Activated CD4-positive, alpha-beta memory T cell treated with anti-CD3 and anti-CD28 coated beads, Interleukin-2, amount 10 ng/mL, durations not matched to agents 7 days and 5 days (primary cell): ENCODE measurements around the gene CREB3. TPM values are rescaled to one million over a fixed set of nuclear protein-coding genes. Genes with fewer than 3 reads are reported as not detected.

Source experiments
- CTCF ChIA-PET: fragments of 350-600 bp; sonication (Branson Sonifier 250); formaldehyde crosslinking; loops from one replicate; lab custom pipeline; 2021; ENCODE audit warnings: antibody characterized with exemption, inconsistent platforms; lab: Charles Lee
- POLR2A ChIA-PET: fragments of 350-600 bp; sonication (Branson Sonifier 250); formaldehyde crosslinking; loops from one replicate; lab custom pipeline; 2021; ENCODE audit warnings: antibody characterized with exemption; lab: Charles Lee
- DNase-seq: peaks from one replicate; pipeline ENCODE4 v3.0.0-alpha.2; 2020
- H3K27ac Mint-ChIP-seq: one replicate; pipeline ENCODE4 v1.8.0; 2021; ENCODE audit warnings: mild to moderate bottlenecking, mixed read lengths
- H3K27me3 Mint-ChIP-seq: one replicate; pipeline ENCODE4 v1.8.0; 2021; ENCODE audit warnings: mixed read lengths
- H3K36me3 Mint-ChIP-seq: one replicate; pipeline ENCODE4 v1.8.0; 2021; ENCODE audit warnings: low read depth, mixed read lengths
- H3K4me1 Mint-ChIP-seq: one replicate; pipeline ENCODE4 v1.8.0; 2021; ENCODE audit warnings: mixed read lengths
- H3K4me3 Mint-ChIP-seq: one replicate; pipeline ENCODE4 v1.8.0; 2021; ENCODE audit warnings: mild to moderate bottlenecking, mixed read lengths
- H3K9me3 Mint-ChIP-seq: one replicate; pipeline ENCODE4 v1.8.0; 2021; ENCODE audit warnings: mixed read lengths
- total RNA-seq, 2 experiments: library from RNA; stranded (reverse); gene quantifications; one replicate each; pipeline ENCODE4 v1.2.3, GENCODE V29; 2021

The CREB3 gene
- total RNA-seq, 2 experiments from 2014 or later = 23.2 to 24.1 TPM

DNA sequence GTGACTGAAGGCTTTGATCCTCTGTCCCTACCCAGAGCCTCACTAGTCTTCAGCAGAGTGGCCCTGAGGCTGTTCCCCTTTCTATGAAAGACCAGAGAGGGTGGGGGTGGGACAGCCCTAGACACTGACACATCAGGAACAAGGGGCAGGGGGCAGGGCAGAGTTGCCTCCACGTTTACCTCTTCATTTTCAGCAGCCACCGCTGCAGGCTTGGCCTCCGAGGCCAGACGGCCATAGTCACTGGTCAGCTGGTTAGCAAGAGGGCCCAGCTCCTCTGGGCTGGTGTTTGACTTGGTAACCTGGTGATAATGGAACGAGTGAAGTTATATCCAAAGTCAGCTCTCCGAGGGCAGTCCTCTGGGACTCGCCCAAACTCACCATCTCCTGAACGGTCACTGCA, 27.1 kb upstream of the CREB3 start:
- Mint-ChIP-seq H3K27me3 (no peaks in the 10 kb centered on the region), H3K36me3 (peaks cover 72% of the 10 kb centered on the region), H3K4me3 (no peak overlapping the region), H3K4me1 (no peaks in the 10 kb centered on the region), H3K9me3 (no peaks in the 10 kb centered on the region), H3K27ac (no peak overlapping the region)
- DNase-seq = no peak
- ChIA-PET CTCF (interaction anchor here (3.8 kb wide), 1 partner anchor 9 kb away, joined by 23 read pairs; no protein-coding TSS in a partner anchor), POLR2A (interaction anchor here (0.6 to 4.0 kb wide), 4 partner anchors 9 to 89 kb away, joined by 3 to 10 read pairs (median 4); partner anchors contain the start of genes CREB3 and TLN1)

DNA sequence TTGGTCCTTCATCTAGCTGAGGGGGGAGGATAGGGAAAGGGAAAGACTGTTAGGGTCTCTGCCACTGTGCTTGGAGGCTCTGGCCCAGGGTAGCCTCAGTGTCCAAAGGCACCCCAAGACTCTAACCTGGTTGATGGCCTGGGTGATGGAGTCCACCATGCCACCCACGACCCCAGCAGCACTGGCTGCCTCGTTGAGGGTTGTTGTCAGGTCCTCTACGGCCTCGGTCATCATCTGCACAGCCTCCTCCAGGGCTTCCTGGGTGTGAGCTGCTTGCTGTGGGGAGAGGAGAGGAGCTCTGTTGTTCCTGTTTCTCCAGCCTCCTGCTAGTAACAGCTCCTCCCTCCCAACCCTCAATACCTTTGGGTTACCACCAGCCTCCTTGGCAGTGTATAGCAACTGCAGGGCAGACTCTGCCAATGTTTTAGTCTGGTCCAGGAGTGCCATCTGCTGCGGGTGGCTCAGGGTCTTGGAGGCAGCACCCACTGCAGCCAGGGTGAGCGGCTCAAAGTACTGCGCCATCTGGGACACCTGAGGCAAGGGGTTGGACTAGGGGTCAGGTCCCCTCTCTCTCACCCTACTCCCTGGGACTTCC, 26.5 kb upstream of the CREB3 start:
- Mint-ChIP-seq H3K27ac (no peak overlapping the region), H3K36me3 (peaks cover 77% of the 10 kb centered on the region)

DNA sequence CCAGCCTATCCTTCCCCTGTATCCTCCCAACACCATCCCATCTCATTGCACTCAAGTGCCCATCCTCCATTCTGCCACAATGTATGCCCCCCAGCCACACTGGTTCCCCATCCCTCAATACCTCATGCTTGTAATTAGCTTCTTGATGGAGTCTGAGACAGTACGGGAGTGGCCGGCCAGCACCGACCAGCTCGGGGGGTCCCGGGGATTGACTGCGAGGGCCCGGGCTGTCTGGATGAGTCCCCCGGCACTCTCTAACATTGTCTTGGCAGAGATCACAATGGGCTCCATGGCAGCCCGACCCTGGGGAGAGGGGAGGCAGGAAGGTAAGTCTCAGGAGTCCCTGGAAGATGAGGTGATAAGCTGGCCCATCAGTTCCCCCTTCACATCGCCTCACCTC, 25.5 kb upstream of the CREB3 start:
- DNase-seq = no peak
- Mint-ChIP-seq H3K36me3 (peaks cover 88% of the 10 kb centered on the region), H3K9me3 (no peaks in the 10 kb centered on the region), H3K4me1 (no peaks in the 10 kb centered on the region), H3K27me3 (no peaks in the 10 kb centered on the region), H3K4me3 (no peak overlapping the region), H3K27ac (no peak overlapping the region)
- ChIA-PET POLR2A (interaction anchor here (4.0 kb wide), 1 partner anchor 25 kb away, joined by 10 read pairs; the partner anchor contains the start of genes CREB3 and TLN1), CTCF (interaction anchor here (0.8 to 3.8 kb wide), 2 partner anchors 10 to 11 kb away, joined by 3 to 23 read pairs; no protein-coding TSS in a partner anchor)

More for the DNA sequence above, 26.5 kb upstream of the CREB3 start:
- Mint-ChIP-seq H3K4me3 (no peak overlapping the region), H3K4me1 (no peaks in the 10 kb centered on the region), H3K27me3 (no peaks in the 10 kb centered on the region), H3K9me3 (no peaks in the 10 kb centered on the region)
- CTCF ChIA-PET = interaction anchor here (3.8 kb wide), 1 partner anchor 10 kb away, joined by 23 read pairs; no protein-coding TSS in a partner anchor
- POLR2A ChIA-PET = interaction anchor here (0.6 to 4.0 kb wide), 4 partner anchors 9 to 90 kb away, joined by 3 to 10 read pairs (median 4); partner anchors contain the start of genes CREB3 and TLN1
- DNase-seq = no peak

DNA sequence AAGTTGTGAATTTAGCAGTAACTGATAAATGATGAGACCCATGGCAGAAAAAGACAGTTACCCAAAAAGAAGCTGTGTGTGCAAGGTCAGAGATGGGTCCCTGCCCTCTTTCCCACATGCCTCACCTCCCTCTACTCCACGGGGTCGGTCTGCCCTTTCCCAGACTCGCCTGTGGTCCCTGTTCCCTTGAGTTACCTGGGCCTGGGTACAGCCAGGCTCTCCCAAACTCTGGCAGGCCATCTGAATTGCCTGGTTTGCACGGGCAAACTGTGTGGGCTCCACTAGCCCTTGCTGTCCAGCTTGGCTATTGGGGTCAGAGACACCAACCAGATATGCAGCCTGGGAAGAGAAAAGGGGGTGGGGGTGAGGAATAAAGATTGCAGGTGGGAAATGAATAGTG, 24.3 kb upstream of the CREB3 start:
- POLR2A ChIA-PET = interaction anchor here (4.0 kb wide), 1 partner anchor 23 kb away, joined by 10 read pairs; the partner anchor contains the start of genes CREB3 and TLN1

DNA sequence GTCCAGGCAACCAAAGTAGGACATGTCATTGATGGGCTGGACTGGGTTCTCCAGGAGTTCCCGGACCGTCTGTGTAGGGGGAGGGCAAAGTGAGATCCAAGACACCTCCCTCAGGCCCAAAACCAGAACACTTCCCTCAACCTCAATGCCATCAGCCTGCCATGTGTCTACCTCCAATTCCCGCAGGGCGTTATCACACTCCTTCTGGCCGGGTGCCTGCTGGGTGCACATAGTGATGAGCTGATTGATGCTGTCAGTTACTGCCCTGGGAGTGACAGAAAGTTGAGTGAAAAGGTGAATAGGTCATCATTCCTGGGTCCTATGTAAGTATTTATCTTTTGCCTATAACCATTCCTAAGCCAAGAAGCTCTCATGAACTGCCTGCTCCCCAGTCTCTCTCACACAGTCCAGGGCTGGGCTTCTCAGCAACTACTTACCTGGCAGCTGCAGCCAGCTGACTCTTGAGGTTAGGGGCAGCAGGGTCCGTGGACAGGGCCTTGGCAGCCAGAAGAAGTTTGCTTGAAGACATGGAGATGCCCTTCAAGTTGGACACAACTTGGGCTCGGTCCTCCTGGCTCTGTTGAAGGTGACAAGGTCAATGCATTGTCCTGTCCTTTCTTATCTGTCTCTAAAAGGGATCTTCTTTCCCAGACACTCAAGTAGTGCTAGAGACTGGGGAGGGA, 21.5 kb upstream of the CREB3 start:
- POLR2A ChIA-PET = no interaction called here
- Mint-ChIP-seq H3K27me3 (no peaks in the 10 kb centered on the region), H3K9me3 (no peaks in the 10 kb centered on the region), H3K27ac (no peak overlapping the region), H3K36me3 (peaks cover 86% of the 10 kb centered on the region), H3K4me3 (no peak overlapping the region), H3K4me1 (no peaks in the 10 kb centered on the region)
- CTCF ChIA-PET = interaction anchor here (1.4 to 4.3 kb wide), 3 partner anchors 11 to 53 kb away, joined by 3 to 26 read pairs (median 5); partner anchors contain the start of genes CCDC107 and RMRP
- no peak for DNase-seq

More for the DNA sequence above, 24.3 kb upstream of the CREB3 start:
- DNase-seq = no peak
- Mint-ChIP-seq H3K36me3 (peaks cover 87% of the 10 kb centered on the region), H3K27ac (no peak overlapping the region), H3K4me1 (no peaks in the 10 kb centered on the region), H3K27me3 (no peaks in the 10 kb centered on the region), H3K4me3 (no peak overlapping the region), H3K9me3 (no peaks in the 10 kb centered on the region)
- CTCF ChIA-PET = interaction anchor here (3.8 kb wide), 1 partner anchor 12 kb away, joined by 23 read pairs; no protein-coding TSS in a partner anchor

DNA sequence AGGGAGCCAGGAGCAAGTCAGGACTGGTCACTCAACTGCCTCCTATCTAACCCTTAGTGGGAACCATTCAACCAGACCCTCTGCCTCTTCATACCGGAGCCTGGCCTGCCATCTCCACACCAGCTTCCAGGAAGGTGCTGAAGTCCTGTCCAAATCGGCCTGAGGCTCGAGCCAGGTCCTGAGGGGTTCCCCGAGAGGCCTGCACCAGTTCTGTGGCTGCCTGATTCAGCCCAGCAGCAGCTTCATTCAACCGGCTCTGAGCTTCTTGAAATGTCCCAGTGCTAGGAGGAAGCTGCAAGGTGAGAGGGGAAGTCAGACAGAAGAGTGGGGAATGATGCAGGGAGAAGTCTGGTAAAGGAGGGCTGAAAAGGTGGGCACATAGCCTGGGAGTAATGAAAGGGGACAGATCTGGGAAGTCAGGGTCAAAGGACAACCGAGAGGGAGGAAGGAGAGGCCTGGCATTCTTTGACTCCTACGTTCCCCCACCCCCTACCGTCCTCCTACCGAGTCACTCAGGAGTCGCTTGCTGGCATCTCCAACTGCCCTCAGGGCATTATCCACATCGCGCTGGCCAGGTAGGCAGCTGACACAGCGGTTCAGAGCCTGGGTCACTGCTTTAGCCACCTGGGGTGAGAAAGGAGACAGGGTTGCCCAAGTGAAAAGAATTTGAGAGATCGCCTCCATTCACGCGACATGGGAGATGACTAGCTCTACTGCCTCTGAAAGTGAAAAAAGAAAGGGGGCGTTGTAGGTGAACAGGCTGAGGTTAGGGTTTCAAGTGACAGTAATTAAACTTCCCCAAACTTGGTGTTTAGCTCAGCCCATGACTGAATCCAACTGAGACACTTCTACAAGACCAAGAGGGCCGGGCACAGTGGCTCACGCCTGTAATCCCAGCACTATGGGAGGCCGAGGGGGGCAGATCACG, 20.7 kb upstream of the CREB3 start:
- no peak for DNase-seq
- CTCF ChIA-PET = interaction anchor here (1.6 to 4.3 kb wide), 2 partner anchors 15 to 54 kb away, joined by 5 to 26 read pairs; partner anchors contain the start of genes CCDC107 and RMRP
- no peaks in the 10 kb centered on the region for H3K27me3 Mint-ChIP-seq
- POLR2A ChIA-PET = interaction anchor here (2.1 kb wide), 1 partner anchor 36 kb away, joined by 6 read pairs; the partner anchor contains the start of genes GBA2 and RGP1
- peaks cover 86% of the 10 kb centered on the region for H3K36me3 Mint-ChIP-seq
- no peaks in the 10 kb centered on the region for H3K4me1 Mint-ChIP-seq
- no peak overlapping the region for H3K4me3 Mint-ChIP-seq
- H3K9me3 Mint-ChIP-seq = no peaks in the 10 kb centered on the region
- H3K27ac Mint-ChIP-seq = peak overlapping the region; percentile 12

DNA sequence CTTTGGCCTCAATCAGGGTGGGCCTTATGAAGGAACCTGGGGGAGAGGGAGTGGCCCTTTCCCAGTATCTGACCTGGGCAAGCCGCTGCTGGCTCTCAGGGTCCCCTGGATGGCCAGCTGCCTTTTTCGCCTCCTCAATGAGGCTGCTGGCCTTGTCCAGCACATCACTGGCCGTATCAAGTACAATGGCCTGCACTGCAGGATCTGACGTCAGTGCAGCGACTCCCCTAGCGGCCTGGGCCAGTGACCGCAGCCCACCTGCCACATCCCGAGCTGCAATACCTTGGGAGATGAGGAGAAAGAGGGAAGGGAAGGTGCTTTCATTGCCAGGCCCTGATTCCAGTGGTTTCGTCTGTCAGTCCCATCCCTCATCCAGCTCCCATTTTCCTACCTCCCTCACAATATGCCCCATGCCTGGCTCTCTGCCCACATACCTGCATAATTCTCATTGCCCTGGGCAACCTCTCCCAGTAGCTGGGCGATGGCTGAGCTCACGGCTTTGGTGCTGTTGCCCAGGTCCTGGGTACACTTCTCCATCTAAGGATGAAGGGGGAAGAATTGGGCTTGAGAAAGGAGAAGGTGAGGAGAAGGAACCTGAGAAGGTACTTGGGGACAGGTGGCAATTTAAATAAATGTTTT, 19.6 kb upstream of the CREB3 start:
- Mint-ChIP-seq H3K9me3 (no peaks in the 10 kb centered on the region), H3K4me3 (no peak overlapping the region), H3K4me1 (no peaks in the 10 kb centered on the region), H3K27ac (no peak overlapping the region), H3K36me3 (peaks cover 86% of the 10 kb centered on the region), H3K27me3 (no peaks in the 10 kb centered on the region)
- CTCF ChIA-PET = interaction anchor here (1.6 to 4.3 kb wide), 2 partner anchors 16 to 55 kb away, joined by 5 to 26 read pairs; partner anchors contain the start of genes CCDC107 and RMRP
- POLR2A ChIA-PET = interaction anchor here (2.1 kb wide), 1 partner anchor 35 kb away, joined by 6 read pairs; the partner anchor contains the start of genes GBA2 and RGP1
- no peak for DNase-seq

DNA sequence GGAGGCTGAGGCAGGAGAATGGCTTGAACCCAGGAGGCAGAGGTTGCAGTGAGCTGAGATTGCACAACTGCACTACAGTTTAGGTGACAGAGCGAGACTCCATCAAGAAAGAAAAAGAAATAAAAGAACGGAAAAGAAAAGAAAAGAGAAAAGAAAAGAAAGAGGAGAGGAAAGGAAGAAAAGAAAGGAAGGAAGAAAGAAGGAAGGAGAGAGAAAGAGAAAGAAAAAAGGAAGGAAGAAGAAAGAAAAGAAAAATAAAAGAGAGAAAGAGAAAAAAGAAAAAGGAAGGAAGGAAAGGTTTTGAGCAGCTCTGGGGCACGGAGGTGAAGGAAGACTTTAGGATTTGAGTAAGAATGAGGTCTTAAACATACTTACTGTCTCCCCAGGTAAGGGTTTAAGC, 18.9 kb upstream of the CREB3 start:
- no peak overlapping the region for H3K4me3 Mint-ChIP-seq
- no peaks in the 10 kb centered on the region for H3K4me1 Mint-ChIP-seq
- DNase-seq = no peak
- no peaks in the 10 kb centered on the region for H3K9me3 Mint-ChIP-seq
- H3K27ac Mint-ChIP-seq = no peak overlapping the region
- H3K27me3 Mint-ChIP-seq = no peaks in the 10 kb centered on the region
- H3K36me3 Mint-ChIP-seq = peaks cover 86% of the 10 kb centered on the region
- ChIA-PET CTCF (interaction anchor here (1.0 to 4.3 kb wide), 3 partner anchors 15 to 18 kb away, joined by 3 to 26 read pairs (median 7); no protein-coding TSS in a partner anchor), POLR2A (interaction anchor here (0.7 to 2.1 kb wide), 3 partner anchors 13 to 35 kb away, joined by 3 to 6 read pairs (median 3); partner anchors contain the start of genes GBA2 and RGP1)

DNA sequence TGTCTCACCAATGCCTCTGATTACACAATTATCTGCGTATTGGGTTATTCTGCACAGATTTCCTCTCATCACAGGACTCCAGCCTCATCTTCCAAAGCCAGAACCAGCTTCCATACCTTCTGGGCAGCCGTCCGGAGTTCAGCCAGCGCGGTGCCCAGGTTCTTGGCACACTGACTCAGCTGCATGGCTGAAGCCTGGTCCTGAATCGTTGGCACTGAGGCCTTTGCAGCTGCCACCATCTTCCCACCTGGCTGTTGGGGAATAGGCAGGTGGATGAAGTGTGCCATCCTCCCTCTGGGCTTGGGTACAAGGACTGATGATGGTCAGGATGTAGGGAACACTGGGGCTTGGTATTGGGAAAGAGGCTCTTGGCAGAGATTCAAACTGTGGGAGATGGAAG, 18.3 kb upstream of the CREB3 start:
- H3K36me3 Mint-ChIP-seq = peaks cover 86% of the 10 kb centered on the region

DNA sequence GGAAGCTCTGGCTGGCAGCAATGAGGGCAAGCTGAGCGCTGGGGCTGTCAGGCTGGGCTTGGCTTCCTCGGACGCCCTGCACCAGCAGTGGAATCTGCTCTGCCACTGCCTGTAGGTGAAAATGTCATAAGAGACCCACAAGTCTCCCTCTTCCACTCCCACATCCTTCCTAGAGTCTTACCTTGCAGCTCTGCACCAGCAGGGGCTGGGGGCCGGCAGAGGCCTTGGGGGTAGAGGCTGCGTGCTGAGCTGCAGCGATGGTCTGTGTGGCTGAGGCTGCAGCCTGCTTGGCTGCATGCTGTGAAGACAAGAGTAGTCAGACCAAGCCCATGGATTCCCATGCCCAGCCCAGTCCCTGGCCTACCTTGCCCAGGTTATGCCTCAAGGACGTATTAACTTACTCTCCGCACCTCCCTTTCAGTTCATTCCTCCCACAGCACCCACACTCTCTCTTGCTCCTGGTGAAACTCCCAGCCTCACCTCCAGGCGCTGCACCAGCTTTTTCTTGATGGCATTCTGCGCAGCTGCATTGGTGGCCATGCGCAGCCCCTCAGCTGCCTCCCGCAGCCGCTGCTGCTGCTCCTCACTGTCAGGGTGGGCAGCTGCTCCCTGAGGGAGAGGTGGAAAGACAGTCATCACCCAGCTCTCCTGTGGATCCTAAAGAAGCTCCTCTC, 17.8 kb upstream of the CREB3 start:
- Mint-ChIP-seq H3K4me3 (no peak overlapping the region), H3K9me3 (no peaks in the 10 kb centered on the region), H3K27ac (no peak overlapping the region), H3K27me3 (no peaks in the 10 kb centered on the region), H3K4me1 (no peaks in the 10 kb centered on the region), H3K36me3 (peaks cover 89% of the 10 kb centered on the region)
- DNase-seq = no peak
- ChIA-PET POLR2A (interaction anchor here (0.7 to 1.0 kb wide), 3 partner anchors 12 to 18 kb away, joined by 3 read pairs; no protein-coding TSS in a partner anchor), CTCF (interaction anchor here (1.0 to 1.7 kb wide), 3 partner anchors 12 to 19 kb away, joined by 3 to 7 read pairs (median 6); no protein-coding TSS in a partner anchor)

More for the DNA sequence above, 18.3 kb upstream of the CREB3 start:
- H3K4me1 Mint-ChIP-seq = no peaks in the 10 kb centered on the region
- no peak overlapping the region for H3K4me3 Mint-ChIP-seq
- H3K27ac Mint-ChIP-seq = no peak overlapping the region
- ChIA-PET CTCF (interaction anchor here (1.0 to 1.2 kb wide), 2 partner anchors 14 to 18 kb away, joined by 3 to 7 read pairs; no protein-coding TSS in a partner anchor), POLR2A (interaction anchor here (0.7 to 2.1 kb wide), 4 partner anchors 13 to 34 kb away, joined by 3 to 6 read pairs (median 3); partner anchors contain the start of genes GBA2 and RGP1)
- no peaks in the 10 kb centered on the region for H3K9me3 Mint-ChIP-seq
- no peak for DNase-seq
- no peaks in the 10 kb centered on the region for H3K27me3 Mint-ChIP-seq

DNA sequence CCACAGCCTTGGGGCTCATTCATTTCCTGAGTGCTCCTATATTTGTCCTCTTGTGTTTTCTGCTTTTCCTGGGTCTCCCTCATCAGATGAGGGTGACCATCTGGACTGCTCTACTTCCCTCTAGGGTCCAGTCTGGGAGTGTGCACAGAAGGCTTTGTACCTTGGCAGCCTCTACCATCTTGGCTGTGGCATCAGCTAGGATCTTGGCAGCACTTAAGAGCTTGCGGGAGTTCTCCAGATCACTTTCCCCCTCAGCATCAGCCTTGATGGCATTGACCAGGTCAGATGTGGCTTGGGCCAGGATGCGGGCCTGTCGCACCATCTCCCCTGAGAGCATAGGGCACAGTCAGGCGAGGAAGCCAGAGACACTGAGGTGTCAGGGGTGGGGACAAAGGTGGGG, 16.2 kb upstream of the CREB3 start:
- POLR2A ChIA-PET = no interaction called here
- H3K4me3 Mint-ChIP-seq = no peak overlapping the region
- H3K4me1 Mint-ChIP-seq = no peaks in the 10 kb centered on the region

More for the DNA sequence above, 16.2 kb upstream of the CREB3 start:
- H3K36me3 Mint-ChIP-seq = peaks cover 91% of the 10 kb centered on the region
- peak overlapping the region; percentile 4 for H3K27ac Mint-ChIP-seq
- H3K27me3 Mint-ChIP-seq = no peaks in the 10 kb centered on the region
- CTCF ChIA-PET = interaction anchor here (1.7 kb wide), 1 partner anchor 11 kb away, joined by 6 read pairs; no protein-coding TSS in a partner anchor
- H3K9me3 Mint-ChIP-seq = no peaks in the 10 kb centered on the region
- DNase-seq = no peak
